Gastrocnemius medialis (tissue), 4 donors: Measurements from ENCODE around the gene KRT82.

Experiments used
- POLR2A ChIP-seq, 2 donors: fragments of 450-650 bp; IDR thresholded peaks; one replicate each; pipeline ENCODE4 v1.6.1; 2017; ENCODE audit warnings: antibody characterized with exemption in 2 of 2, mild to moderate bottlenecking in 2 of 2, moderate library complexity in 2 of 2
- TF ChIP-seq, protein P1 (sequence below), 5 experiments: fragments of 450-650 bp in 3 of 5; fragments of 200-600 bp in 2 of 5; sonication (generic) in 2 of 5; IDR thresholded peaks in 4 of 5; conservative IDR thresholded peaks in 1 of 5; 1 replicate in 4 of 5; 2 replicates in 1 of 5; pipeline ENCODE4 v1.5.1; 2016 to 2019; ENCODE audit warnings: antibody characterized with exemption in 5 of 5, mild to moderate bottlenecking in 3 of 5, moderate library complexity in 3 of 5

DNA sequence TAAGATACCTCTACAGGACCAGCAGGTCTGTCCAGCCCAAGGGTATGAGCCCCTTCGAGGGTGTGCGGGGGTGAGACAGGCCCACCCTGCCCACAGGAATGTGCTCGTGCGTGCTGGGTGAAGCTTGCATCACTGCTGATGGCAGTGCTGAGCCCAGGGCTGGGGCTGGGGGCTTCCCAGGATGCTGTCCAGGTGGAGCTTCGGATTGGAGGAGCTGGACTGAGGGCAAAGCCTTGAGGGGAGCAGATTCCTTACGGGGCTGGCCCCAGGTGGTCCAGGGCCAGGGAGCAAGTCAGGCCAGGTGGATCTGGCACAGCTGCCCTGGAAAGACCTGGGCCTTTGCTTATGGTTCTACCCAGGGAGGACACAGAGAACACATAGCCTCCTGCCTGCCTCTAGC, 36.3 kb downstream of the KRT82 start:
- TF ChIP-seq, protein P1, sequence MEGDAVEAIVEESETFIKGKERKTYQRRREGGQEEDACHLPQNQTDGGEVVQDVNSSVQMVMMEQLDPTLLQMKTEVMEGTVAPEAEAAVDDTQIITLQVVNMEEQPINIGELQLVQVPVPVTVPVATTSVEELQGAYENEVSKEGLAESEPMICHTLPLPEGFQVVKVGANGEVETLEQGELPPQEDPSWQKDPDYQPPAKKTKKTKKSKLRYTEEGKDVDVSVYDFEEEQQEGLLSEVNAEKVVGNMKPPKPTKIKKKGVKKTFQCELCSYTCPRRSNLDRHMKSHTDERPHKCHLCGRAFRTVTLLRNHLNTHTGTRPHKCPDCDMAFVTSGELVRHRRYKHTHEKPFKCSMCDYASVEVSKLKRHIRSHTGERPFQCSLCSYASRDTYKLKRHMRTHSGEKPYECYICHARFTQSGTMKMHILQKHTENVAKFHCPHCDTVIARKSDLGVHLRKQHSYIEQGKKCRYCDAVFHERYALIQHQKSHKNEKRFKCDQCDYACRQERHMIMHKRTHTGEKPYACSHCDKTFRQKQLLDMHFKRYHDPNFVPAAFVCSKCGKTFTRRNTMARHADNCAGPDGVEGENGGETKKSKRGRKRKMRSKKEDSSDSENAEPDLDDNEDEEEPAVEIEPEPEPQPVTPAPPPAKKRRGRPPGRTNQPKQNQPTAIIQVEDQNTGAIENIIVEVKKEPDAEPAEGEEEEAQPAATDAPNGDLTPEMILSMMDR (IDR thresholded peaks at IDR 0.05 in 4 of 5, conservative IDR thresholded peaks at IDR 0.05 in 1 of 5), result no peak
- no peak for TF ChIP-seq POLR2A (IDR thresholded peaks at IDR 0.05)
